Adrenal gland (tissue), 12 donors: Measurements from ENCODE around the gene ZCCHC14. TPM values are rescaled to one million over a fixed set of nuclear protein-coding genes. Genes with fewer than 3 reads are reported as not detected.
A peak's percentile ranks its signal among the peaks of the same experiment; 100 is the strongest.

ENCODE experiments used
- DNase-seq, 7 donors: peaks; one replicate each; pipeline ENCODE4 v3.0.0-alpha.2; 2019 to 2020
- H3K27ac ChIP-seq, 5 donors: fragments of 200-600 bp; sonication (generic) in 4 of 5; 1 replicate in 3 of 5; 2 replicates in 2 of 5; pipeline versions ENCODE4 v1.5.1 to v1.8.0; 2016 to 2020; ENCODE audit warnings: mild to moderate bottlenecking in 1 of 5
- H3K27me3 ChIP-seq: fragments of 200-600 bp; 2 replicates; pipeline ENCODE4 v1.8.0; 2021
- H3K36me3 ChIP-seq, 2 donors: fragments of 200-600 bp; replicated peaks in 1 of 2; 1 replicate in 1 of 2; 2 replicates in 1 of 2; pipeline versions ENCODE4 v1.5.1 to v1.8.0; 2018 to 2022
- H3K4me1 ChIP-seq, 2 donors: fragments of 200-600 bp; replicated peaks in 1 of 2; 1 replicate in 1 of 2; 2 replicates in 1 of 2; pipeline versions ENCODE4 v1.5.1 to v1.8.0; 2018 to 2021
- H3K4me3 ChIP-seq, 4 donors: fragments of 200-600 bp; sonication (generic) in 3 of 4; one replicate each; pipeline ENCODE4 v1.5.1; 2016 to 2018
- H3K9me3 ChIP-seq, 3 donors: fragments of 200-600 bp; sonication (generic) in 1 of 3; replicated peaks in 1 of 3; 1 replicate in 2 of 3; 2 replicates in 1 of 3; pipeline versions ENCODE4 v1.5.1 to v1.8.0; 2016 to 2021
- CTCF ChIP-seq, 6 experiments: fragments of 450-650 bp in 4 of 6; fragments of 200-600 bp in 2 of 6; sonication (generic) in 1 of 6; IDR thresholded peaks; 1 replicate in 5 of 6; 2 replicates in 1 of 6; pipeline versions ENCODE4 v1.5.1 to v1.8.0; 2016 to 2021; ENCODE audit warnings: antibody characterized with exemption in 6 of 6, mild to moderate bottlenecking in 2 of 6, moderate library complexity in 1 of 6
- POLR2A ChIP-seq, 2 donors: fragments of 450-650 bp; IDR thresholded peaks; one replicate each; pipeline ENCODE4 v1.6.1; 2017; ENCODE audit warnings: antibody characterized with exemption in 2 of 2, mild to moderate bottlenecking in 2 of 2, moderate library complexity in 1 of 2
- WGBS, 4 donors: extraction: QIAGEN DNeasy Blood & Tissue Kit in 2 of 4; methylation state at CpG; one replicate each; pipeline versions ENCODE4 v1.1.5 to v1.1.7; 2013 to 2017; 5-methylcytosine and 5-hydroxymethylcytosine counted together
- intact Hi-C, 2 donors: fragments of 100-400 bp; cut with DNase I; formaldehyde crosslinking; loops; one replicate each; pipeline versions ENCODE4 v1.14.1 to v1.15.0; 2022 to 2023
- polyA plus RNA-seq, 3 donors: library from polyadenylated mRNA; stranded (reverse); fragments of 200-250 nt in 2 of 3; fragments of 350-450 nt in 1 of 3; fragmentation: Illumina TruSeq in 1 of 3; extraction: RNeasy Lipid Tissue Mini Kit (QIAGEN cat#74804) in 1 of 3; gene quantifications; one replicate each; pipeline ENCODE4 v1.2.3, GENCODE V29; 2013 to 2014
- total RNA-seq, 9 donors: library from RNA; depleted of rRNA in 4 of 9; stranded (reverse); fragments of >200 nt in 4 of 9; fragments of 120-200 nt in 1 of 9; fragmentation: NEBNext Ultra II Directional in 1 of 9; extraction: Animal tissue kit (Norgen Biotek cat#: 25700) in 1 of 9; gene quantifications; one replicate each; pipeline versions ENCODE4 v1.1.0 to v1.2.4, GENCODE V29; 2013 to 2023
- donor health status: healthy with polysubstance abuse.
- donor health status: Bipolar disorder and iron deficiency.
- donor health status: DM: yes; HTN: yes; CAD: no.
- donor health status: DM: no; HTN: no; CAD: no.
- donor health status: DM: no; HTN: no; CAD: no.
- donor health status: DM: yes; HTN: yes; CAD: no.

Gene ZCCHC14
- total and polyA plus RNA-seq, 12 donors, result 10.6 to 49.8 (median 28.7) TPM

GRCh38 chr16:87406495-87407088 lies 86.2 kb downstream of the ZCCHC14 start:
- no peak for TF ChIP-seq CTCF (IDR thresholded peaks at IDR 0.05)
- TF ChIP-seq POLR2A (IDR thresholded peaks at IDR 0.05), result no peak
- H3K4me1 ChIP-seq, result peaks cover 0 to 4% of the 10 kb centered on the region in 2 donors
- intact Hi-C loops, result no loop called here
- no peaks in the 10 kb centered on the region for H3K9me3 ChIP-seq
- DNase-seq, result peak in 2 of 7 donors; percentile 19 to 56
- WGBS, 4 donors, result 85 to 91% (median 86%) methylated on average over 11 to 14 of the region's 14 CpGs
- H3K4me3 ChIP-seq, result no peak overlapping the region
- peak overlapping the region in 2 of 5 donors; percentile 64 to 68 for H3K27ac ChIP-seq
- no peaks in the 10 kb centered on the region for H3K27me3 ChIP-seq
- peaks cover 0 to 62% of the 10 kb centered on the region in 2 donors for H3K36me3 ChIP-seq

DNA sequence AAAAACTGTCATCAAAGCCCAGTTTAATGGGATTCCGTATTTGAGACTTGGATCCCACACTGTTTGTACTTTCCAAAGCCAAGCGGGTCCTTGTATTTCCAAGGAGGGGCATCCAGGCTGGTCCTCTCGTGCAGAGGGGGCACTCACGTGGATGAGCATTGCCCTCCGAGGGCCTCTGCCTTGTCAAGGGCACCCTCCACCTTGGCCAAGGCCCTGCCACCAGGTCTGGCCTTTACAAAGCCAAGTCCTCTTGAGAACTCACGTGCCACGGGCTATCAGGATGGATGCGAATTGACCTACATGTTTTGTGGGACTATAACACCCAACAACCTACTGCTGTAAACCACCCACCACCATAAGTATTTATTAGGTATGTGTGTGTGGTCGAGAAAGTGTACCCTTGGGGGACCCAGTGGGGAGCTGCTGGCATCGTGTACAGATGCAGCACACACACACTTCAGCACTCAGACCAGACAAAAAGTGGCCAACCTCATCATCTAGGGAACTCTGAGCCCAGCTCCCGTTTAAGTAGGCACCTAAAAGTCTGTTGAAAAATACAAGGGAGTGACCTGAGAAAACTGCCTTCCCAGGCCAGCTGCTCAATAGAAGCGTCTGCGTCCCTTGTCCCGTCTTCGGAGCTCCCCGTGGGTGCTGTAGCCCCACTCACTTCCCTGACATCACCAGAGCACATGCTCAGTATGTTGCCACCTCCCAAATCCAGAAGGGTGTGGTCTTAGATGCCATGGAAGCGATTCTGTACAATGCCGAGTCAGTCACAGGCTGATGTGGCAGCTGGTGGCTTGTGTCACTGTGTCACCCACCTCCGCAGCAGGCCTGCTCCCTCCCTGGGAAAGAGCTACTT lies 87.8 kb downstream of the ZCCHC14 start:
- Histone ChIP-seq H3K27ac (no peak overlapping the region), H3K9me3 (no peaks in the 10 kb centered on the region), H3K4me3 (no peak overlapping the region), H3K4me1 (peaks cover 0 to 4% of the 10 kb centered on the region in 2 donors), H3K27me3 (no peaks in the 10 kb centered on the region), H3K36me3 (peaks cover 0 to 61% of the 10 kb centered on the region in 2 donors)
- WGBS, 4 donors, result 85 to 91% (median 89%) methylated on average over 17 to 19 of the region's 19 CpGs
- no peak for TF ChIP-seq CTCF (IDR thresholded peaks at IDR 0.05)
- no peak for TF ChIP-seq POLR2A (IDR thresholded peaks at IDR 0.05)
- intact Hi-C loops, result no loop called here
- peak in 2 of 7 donors; percentile 18 to 58 for DNase-seq

DNA sequence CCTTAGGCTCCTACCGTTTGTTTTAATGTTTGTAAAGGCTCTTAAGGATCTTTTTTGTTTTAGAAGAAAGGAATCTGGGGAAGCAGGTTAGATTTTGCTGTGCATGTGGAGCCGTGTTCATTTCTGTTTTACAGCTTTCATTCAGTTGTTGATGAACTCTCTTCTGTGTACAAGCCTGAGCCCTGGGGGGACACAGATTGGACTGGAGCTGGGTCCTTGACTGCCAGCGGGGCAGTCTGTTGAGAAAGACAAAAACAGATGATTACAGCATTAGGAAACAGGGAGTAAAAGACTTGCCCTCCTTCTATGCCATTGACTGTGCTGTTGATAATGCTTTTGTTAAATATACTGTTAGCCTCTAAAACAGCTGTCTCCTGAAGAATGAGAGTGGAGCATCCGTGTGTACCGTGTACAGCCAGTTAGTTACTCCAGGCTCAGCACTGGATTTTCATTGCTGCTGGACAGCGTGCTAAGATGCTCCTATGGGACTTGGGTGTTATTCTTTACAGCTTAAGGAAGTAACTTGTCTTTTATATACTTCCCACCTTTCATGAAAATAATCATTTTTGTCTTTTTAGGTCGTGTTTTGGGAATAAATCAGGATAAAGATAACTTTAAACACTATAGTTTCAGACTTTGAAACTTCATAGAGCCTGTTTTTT lies 97.5 kb downstream of the ZCCHC14 start:
- 56 to 64% (median 62%) methylated on average over 7 of the region's 7 CpGs for WGBS, 4 donors
- peaks cover 21 to 33% of the 10 kb centered on the region in 2 donors for H3K4me1 ChIP-seq
- peaks cover 0 to 16% of the 10 kb centered on the region in 2 donors for H3K36me3 ChIP-seq
- TF ChIP-seq POLR2A (IDR thresholded peaks at IDR 0.05), result no peak
- no peak for TF ChIP-seq CTCF (IDR thresholded peaks at IDR 0.05)
- H3K9me3 ChIP-seq, result no peaks in the 10 kb centered on the region
- peak overlapping the region in 2 of 5 donors; percentile 26 to 99 for H3K27ac ChIP-seq
- no peak overlapping the region for H3K4me3 ChIP-seq
- DNase-seq, result peak in 2 of 7 donors; percentile 22 to 44
- no peaks in the 10 kb centered on the region for H3K27me3 ChIP-seq
- intact Hi-C loops, result no loop called here

DNA sequence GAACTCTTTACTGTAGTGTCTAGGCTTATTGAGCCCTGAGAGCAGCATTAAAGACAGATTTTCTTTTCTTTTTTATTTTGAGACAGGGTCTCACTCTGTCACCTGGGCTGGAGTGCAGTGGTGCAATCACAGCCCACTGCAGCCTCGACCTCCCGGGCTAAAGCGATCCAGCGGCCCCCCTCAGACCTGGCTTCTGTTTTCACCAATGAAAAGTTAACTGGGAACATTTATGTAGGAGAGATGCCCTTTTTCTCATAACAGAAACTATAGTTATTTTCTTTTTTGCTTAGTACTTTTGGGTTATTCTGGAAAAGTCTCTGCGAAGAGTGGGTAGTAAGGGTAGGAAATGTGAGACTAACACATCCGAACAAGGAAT lies 99.2 kb downstream of the ZCCHC14 start:
- 77 to 86% (median 80%) methylated on average over 6 of the region's 6 CpGs for WGBS, 4 donors
- Histone ChIP-seq H3K4me3 (peak overlapping the region in 1 of 4 donors; percentile 91), H3K36me3 (peaks cover 0 to 2% of the 10 kb centered on the region in 2 donors), H3K27ac (peak overlapping the region in 2 of 5 donors; percentile 97 to 99), H3K27me3 (no peaks in the 10 kb centered on the region), H3K4me1 (peaks cover 21 to 36% of the 10 kb centered on the region in 2 donors), H3K9me3 (no peaks in the 10 kb centered on the region)
- intact Hi-C loops, result no loop called here
- TF ChIP-seq POLR2A (IDR thresholded peaks at IDR 0.05) (no peak), CTCF (IDR thresholded peaks at IDR 0.05) (no peak)
- peak in 1 of 7 donors; percentile 53 for DNase-seq
